Esophagus (tissue), 2 donors: ENCODE data around the gene FOXA2. TPM values are rescaled to one million over a fixed set of nuclear protein-coding genes. Genes with fewer than 3 reads are reported as not detected.
A peak's percentile ranks its signal among the peaks of the same experiment; 100 is the strongest.

Experiments
- H3K27ac ChIP-seq, 2 donors: one replicate each; pipeline ENCODE4 v1.5.1; 2013; ENCODE audit warnings: low read depth in 2 of 2, mild to moderate bottlenecking in 2 of 2, inconsistent platforms in 1 of 2, low read length in 1 of 2, moderate library complexity in 1 of 2
- H3K27me3 ChIP-seq, 2 donors: one replicate each; pipeline ENCODE4 v1.6.1; 2013; ENCODE audit warnings: low read length in 2 of 2, control low read depth in 1 of 2, mild to moderate bottlenecking in 1 of 2; ENCODE audit not compliant: insufficient read depth in 2 of 2, control insufficient read depth in 1 of 2
- H3K36me3 ChIP-seq, 2 donors: one replicate each; pipeline ENCODE4 v1.6.1; 2013; ENCODE audit warnings: low read length in 1 of 2; ENCODE audit not compliant: control insufficient read depth in 2 of 2, insufficient read depth in 2 of 2
- H3K4me1 ChIP-seq, 2 donors: one replicate each; pipeline ENCODE4 v1.6.1; 2013; ENCODE audit warnings: low read length in 1 of 2; ENCODE audit not compliant: control insufficient read depth in 2 of 2, insufficient read depth in 2 of 2
- H3K4me3 ChIP-seq, 2 donors: one replicate each; pipeline ENCODE4 v1.5.1; 2013; ENCODE audit warnings: low read length in 2 of 2, mild to moderate bottlenecking in 2 of 2, low read depth in 1 of 2, moderate library complexity in 1 of 2
- H3K9me3 ChIP-seq, 2 donors: one replicate each; pipeline ENCODE4 v1.6.1; 2013; ENCODE audit warnings: mild to moderate bottlenecking in 2 of 2, low read depth in 1 of 2, low read length in 1 of 2, moderate library complexity in 1 of 2; ENCODE audit not compliant: control insufficient read depth in 2 of 2, insufficient read depth in 1 of 2
- WGBS, 2 donors: extraction: QIAGEN DNeasy Blood & Tissue Kit; methylation state at CpG; one replicate each; pipeline ENCODE4 v1.1.7; 2013; 5-methylcytosine and 5-hydroxymethylcytosine counted together
- polyA plus RNA-seq, 2 donors: library from polyadenylated mRNA; stranded (reverse); fragments of 200-250 nt; gene quantifications; one replicate each; pipeline ENCODE4 v1.2.3, GENCODE V29; 2013
- donor health status: healthy with polysubstance abuse.
- donor health status: Bipolar disorder and iron deficiency.

The FOXA2 gene
- polyA plus RNA-seq, 2 donors: 0.01 TPM; not detected in 1

- WGBS, 2 donors: 44 to 49% methylated on average over 29 of the region's 29 CpGs
- Histone ChIP-seq H3K27me3 (peaks cover 17 to 28% of the 10 kb centered on the region in 2 donors), H3K4me3 (no peak overlapping the region), H3K9me3 (peaks cover 0 to 5% of the 10 kb centered on the region in 2 donors), H3K36me3 (no peaks in the 10 kb centered on the region), H3K27ac (no peak overlapping the region), H3K4me1 (peaks cover 7 to 12% of the 10 kb centered on the region in 2 donors)
Observed at GRCh38 chr20:22585786-22586493, 1.6 kb upstream of the FOXA2 start.

- 5% methylated on average over 58 of the region's 58 CpGs for WGBS, 2 donors
- H3K4me1 ChIP-seq: peaks cover 7 to 12% of the 10 kb centered on the region in 2 donors
- peaks cover 0 to 5% of the 10 kb centered on the region in 2 donors for H3K9me3 ChIP-seq
- H3K27ac ChIP-seq: no peak overlapping the region
- H3K27me3 ChIP-seq: peaks cover 15 to 28% of the 10 kb centered on the region in 2 donors
- no peaks in the 10 kb centered on the region for H3K36me3 ChIP-seq
- peak overlapping the region in 1 of 2 donors; percentile 4 for H3K4me3 ChIP-seq
Observed at GRCh38 chr20:22584922-22585785, 782 bp upstream of the FOXA2 start.

GRCh38 chr20:22583773-22584521, 425 bp downstream of the FOXA2 start:
- Histone ChIP-seq H3K27ac (no peak overlapping the region), H3K4me1 (peaks cover 7 to 12% of the 10 kb centered on the region in 2 donors), H3K27me3 (peaks cover 15 to 28% of the 10 kb centered on the region in 2 donors)

GRCh38 chr20:22582964-22583772, 1.2 kb downstream of the FOXA2 start:
- H3K27ac ChIP-seq: no peak overlapping the region
- H3K9me3 ChIP-seq: peaks cover 0 to 5% of the 10 kb centered on the region in 2 donors
- peaks cover 15 to 28% of the 10 kb centered on the region in 2 donors for H3K27me3 ChIP-seq
- H3K4me1 ChIP-seq: peaks cover 7 to 12% of the 10 kb centered on the region in 2 donors
- whole genome bisulfite sequencing, 2 donors: 4% methylated on average over 62 to 66 of the region's 66 CpGs
- H3K36me3 ChIP-seq: no peaks in the 10 kb centered on the region
- H3K4me3 ChIP-seq: peak overlapping the region; percentile 9 to 23

More at GRCh38 chr20:22583773-22584521, 425 bp downstream of the FOXA2 start:
- WGBS, 2 donors: 2 to 3% methylated on average over 30 to 41 of the region's 41 CpGs
- H3K9me3 ChIP-seq: peaks cover 0 to 5% of the 10 kb centered on the region in 2 donors
- peak overlapping the region in 1 of 2 donors; percentile 23 for H3K4me3 ChIP-seq
- no peaks in the 10 kb centered on the region for H3K36me3 ChIP-seq

- Histone ChIP-seq H3K36me3 (no peaks in the 10 kb centered on the region), H3K9me3 (peaks cover 0 to 5% of the 10 kb centered on the region in 2 donors), H3K4me3 (no peak overlapping the region), H3K27ac (no peak overlapping the region), H3K27me3 (peaks cover 19 to 34% of the 10 kb centered on the region in 2 donors), H3K4me1 (peaks cover 7 to 14% of the 10 kb centered on the region in 2 donors)
- 18 to 22% methylated on average over 43 to 54 of the region's 54 CpGs for WGBS, 2 donors
Observed at GRCh38 chr20:22582386-22582963, 1.9 kb downstream of the FOXA2 start.

GRCh38 chr20:22581437-22582385, 2.7 kb downstream of the FOXA2 start:
- Histone ChIP-seq H3K9me3 (peaks cover 0 to 5% of the 10 kb centered on the region in 2 donors), H3K27ac (no peak overlapping the region), H3K4me3 (no peak overlapping the region), H3K4me1 (peaks cover 7 to 14% of the 10 kb centered on the region in 2 donors), H3K36me3 (no peaks in the 10 kb centered on the region), H3K27me3 (peaks cover 17 to 32% of the 10 kb centered on the region in 2 donors)
- WGBS, 2 donors: 33 to 38% methylated on average over 39 to 54 of the region's 54 CpGs

- no peaks in the 10 kb centered on the region for H3K36me3 ChIP-seq
- peaks cover 18 to 29% of the 10 kb centered on the region in 2 donors for H3K27me3 ChIP-seq
- H3K4me3 ChIP-seq: no peak overlapping the region
- WGBS, 2 donors: 45 to 47% methylated on average over 18 of the region's 18 CpGs
- no peak overlapping the region for H3K27ac ChIP-seq
- peaks cover 0 to 5% of the 10 kb centered on the region in 2 donors for H3K9me3 ChIP-seq
- peaks cover 7 to 14% of the 10 kb centered on the region in 2 donors for H3K4me1 ChIP-seq
Observed at GRCh38 chr20:22579711-22580697, 4.4 kb downstream of the FOXA2 start.
